Putamen (tissue), 1 donor: Measurements from ENCODE around the gene SLC9A9.

Source experiments
- DNase-seq: peaks from one replicate; pipeline ENCODE4 v3.0.0-alpha.2; 2016; ENCODE audit warnings: low spot score

SLC9A9 gene

DNA sequence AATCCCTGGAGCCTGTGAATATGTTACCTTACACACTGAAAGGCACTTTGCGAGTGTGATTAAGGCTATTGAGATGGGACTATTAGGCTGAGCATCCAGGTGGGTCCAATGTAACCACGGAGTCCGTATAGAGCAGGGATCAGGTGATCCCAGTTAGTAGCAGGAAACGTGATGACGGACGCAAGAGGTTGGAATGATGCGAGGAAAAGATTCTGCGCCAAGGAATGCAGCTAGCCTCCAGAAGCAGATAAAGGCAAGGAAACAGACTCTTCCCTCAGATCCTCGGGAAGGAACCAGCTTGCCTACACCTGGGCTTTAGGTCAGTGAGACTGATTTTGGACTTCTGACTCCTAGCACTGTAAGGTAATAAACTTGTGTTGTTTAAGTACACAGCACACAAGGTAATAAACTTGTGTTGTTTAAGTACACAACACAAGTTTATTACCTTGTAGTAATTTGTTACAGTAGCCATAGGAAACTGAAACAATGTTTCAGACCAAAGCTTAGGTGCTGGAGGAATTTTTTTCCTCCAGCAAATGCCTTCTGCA, 603.7 kb downstream of the SLC9A9 start:
- no peak for DNase-seq

DNA sequence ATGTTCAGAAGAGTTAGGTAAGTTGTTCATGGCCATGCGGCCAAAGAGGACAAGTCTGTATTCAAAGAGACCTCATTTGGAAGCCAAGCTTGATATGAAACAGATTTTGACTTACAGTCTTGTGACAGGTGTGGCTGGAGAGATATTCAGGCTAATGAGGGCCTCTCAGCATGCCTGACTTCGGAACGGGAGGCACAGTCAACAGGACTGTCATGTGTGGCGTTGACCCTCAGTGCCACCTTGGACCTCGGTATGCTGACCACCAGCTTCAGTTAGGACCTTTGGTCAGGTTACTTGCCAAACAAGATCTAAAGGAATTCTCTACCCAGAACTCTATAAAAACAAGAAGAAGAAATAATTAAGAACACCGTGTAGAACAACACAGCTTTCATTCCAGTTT, 604.6 kb downstream of the SLC9A9 start:
- DNase-seq = no peak

DNA sequence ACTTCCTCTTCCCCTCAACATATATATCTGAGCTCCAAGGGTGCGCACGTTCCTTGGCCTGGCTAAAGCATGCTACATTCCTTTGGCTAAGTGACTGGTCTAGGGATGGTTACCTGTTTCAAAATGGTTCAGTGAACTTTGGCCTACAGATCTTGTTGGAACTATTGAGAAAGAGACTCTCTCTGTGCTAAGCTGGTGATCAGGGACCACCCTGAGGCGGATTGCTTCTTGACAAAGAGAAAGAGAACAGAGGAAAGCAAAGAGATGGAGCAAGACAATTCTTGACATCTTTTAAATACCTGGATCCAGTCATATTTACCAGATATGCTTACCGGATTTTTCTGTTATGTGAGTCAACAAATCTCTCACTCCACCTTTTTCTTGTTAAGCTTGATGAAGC, 605.6 kb downstream of the SLC9A9 start:
- DNase-seq = no peak

DNA sequence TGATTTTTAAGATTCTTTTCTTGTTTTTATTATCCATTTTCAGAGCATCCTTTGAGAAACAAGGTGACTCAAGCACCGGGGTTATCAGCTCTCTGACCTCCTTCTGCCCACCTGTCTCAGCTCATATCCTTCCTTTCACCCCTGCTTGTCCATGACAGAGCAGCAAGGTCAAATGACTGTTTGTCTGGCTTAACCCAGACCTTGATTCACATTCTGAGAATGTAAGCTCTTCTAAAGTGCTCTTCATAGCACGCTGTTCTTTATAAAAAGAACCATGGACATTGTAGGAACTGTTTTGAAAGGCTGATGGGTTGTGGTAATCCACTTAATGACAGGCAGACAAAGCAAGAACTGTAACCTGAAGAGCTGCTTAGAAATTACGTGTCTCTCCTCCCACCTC, 606.2 kb downstream of the SLC9A9 start:
- DNase-seq = no peak

DNA sequence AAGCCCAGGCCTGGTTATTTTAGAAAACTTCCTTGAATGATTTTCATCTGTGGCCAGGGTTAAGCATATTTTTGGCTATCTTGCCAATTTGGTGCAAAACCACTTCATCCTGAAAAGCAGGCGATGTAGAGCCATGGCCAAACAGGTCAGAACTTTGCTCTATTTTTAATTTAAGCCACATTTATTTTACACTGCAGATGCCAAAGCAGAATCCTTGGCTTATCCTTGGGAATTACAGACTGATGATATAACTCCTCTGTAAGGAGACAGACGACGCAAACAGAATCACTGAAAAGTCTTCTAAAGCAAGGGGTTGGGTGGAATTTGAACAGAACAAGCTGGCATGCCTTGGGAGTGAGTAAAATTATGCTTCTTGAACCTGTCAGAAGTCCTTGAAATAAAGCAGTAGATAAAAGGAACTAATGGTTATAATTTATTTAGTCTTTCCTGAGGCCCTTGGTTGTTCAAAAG, 606.8 kb downstream of the SLC9A9 start:
- DNase-seq = no peak

DNA sequence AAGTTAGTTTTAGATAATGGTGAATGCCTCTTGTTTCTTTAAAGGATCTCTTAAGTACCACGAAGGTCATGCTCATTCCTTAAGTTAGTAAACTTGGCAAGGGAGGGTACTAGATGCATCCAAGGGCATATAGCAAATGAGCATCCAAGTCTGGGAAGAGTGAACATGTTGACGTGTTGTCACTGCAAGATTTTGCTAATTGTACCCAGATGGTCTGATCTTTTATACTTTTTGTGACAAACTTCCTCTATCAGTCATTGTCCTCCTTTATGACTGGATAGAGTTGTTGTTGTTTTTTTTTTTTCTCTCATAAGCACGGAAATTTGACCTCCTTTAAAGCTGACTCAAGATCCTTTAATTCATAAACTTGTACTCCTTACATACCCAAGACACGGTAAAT, 607.4 kb downstream of the SLC9A9 start:
- no peak for DNase-seq

DNA sequence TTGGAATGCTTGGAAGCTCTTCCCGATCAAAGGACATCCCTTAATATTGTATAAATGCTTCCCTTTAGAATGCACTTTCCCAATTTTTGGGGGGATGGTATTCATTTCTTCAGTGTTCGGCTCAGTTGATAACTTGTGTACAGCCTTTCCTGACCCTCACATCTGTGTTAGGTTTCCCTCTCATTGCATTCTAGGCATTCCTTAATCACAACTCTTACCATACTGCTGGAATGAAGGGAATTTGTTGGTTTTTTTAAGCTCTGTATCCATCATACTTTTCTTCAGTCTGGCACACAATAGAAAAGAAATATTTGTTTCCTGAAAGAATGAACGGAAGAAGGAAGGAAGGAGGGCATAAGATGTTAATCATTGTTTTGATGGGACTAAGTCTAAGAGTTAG, 609.2 kb downstream of the SLC9A9 start:
- DNase-seq = no peak

DNA sequence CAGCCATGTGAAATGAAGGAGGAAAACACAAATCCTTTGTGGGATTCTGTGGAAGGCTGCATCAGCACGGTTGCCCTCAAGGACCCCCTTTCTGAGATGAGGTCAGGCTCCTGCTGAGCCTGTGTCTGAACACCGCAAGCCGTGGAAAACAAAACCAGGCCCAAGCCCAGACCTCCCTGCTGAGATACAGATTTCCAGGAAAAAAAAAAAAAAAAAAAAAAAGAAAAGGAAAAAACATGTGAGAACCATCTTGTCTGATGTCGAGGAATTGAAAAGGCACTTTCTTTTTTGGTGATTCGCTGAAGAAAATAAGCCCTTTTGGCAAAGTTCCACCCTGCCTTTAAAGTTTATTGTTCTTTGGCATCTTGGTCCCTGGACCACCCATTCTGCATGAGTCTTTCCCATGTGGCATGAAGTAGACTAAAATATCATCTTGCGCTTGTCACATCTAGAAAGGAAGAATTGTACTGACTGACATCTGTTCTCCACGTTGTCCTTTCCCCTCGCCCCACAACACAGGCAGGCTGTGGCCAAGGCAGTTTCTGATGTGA, 611.1 kb downstream of the SLC9A9 start:
- DNase-seq = no peak

DNA sequence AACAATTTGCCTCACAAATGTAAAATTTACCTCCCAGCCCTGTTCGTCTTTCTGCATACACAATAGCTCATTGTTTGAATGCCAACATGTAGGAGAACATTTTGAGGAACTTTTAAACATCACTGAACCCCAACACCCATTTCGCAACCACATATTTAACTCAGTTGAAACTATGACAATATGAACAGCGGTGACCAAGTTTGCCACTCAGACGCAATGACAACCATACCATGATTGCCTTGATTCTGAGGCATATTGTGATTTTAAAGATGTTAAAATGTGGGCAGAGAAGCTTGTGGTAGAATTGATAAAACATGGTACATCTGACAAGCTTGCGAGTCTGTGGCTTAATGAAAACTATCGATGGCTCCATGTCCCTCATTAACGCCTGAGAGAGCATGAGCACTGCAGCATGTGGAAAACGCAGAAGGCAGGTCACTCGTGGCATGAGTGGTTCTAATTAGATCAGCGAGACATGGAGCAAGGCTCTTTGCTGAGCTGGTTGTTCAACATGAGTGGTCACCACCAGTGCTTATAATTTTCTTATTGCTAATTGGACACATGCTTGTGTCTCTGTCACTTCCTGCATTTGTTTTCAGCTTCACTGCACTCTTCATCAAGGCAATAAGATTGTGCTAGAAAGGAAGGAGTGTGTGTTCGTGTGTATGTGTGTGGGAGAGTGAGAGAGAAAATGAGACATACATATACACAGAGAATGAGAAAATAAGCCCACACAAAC, 611.9 kb downstream of the SLC9A9 start:
- no peak for DNase-seq

DNA sequence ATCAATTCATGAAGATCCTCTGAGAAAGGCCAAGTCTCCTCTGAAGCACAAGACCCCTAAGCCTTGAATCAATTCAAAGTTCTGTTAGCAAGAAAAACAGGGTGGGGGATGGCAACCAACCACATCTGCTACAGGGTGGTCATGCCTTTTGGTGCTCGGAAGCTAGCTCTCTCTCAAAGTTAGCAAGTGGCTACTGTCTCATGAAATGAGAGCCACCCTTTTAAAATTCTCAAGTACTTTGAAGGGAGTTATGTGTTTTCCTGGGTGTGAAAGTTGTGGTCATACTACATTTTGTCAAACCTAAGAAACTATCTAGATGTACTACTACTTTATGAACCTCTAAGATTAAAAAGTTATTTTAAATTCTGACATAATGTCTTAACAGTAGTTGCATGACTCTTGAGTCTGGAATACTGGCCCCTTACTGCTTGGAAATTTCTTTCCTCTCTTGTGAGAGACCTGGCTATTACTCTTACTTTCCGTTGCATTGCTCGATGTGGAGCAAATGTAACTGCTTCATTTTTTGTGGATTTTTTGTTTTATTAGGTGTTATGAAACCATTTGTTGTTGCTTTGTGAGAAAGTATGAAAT, 612.6 kb downstream of the SLC9A9 start:
- DNase-seq = no peak

DNA sequence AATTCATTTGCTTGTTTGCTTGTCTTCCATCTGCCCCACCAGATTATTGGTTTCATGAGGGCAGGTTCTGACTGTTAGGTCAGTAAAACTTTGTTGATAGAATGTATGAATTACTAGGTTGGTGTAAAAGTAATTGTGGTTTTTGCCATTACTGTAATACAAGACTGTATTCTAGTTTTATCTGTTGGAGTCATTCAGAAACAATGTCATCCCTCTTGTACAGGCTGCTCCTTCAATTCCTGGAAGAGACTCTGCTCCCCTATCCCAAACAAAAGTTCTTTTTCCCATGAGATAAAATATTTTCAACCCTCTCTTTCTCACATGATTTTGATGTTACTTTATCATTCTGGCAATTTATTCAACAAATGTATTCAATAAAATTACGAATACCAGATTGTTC, 613.7 kb downstream of the SLC9A9 start:
- DNase-seq = no peak

DNA sequence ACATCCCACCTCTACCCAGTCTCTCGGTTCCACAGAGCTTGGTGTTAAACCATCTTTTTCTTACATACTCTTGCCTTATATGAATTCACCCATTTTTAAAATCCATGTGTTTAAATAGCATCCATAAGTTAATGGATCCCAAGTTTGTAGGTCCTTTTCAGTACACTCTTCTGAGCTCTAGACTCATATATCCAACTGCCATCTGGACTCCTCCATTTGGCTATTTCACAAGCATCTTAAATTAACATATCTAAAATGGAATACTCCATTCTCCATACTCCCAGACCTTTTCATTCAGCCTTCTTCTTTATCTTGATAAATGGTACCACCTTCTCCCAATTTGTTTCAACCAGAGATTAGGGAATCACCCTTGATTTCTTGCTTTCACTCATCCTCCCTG, 615.3 kb downstream of the SLC9A9 start:
- no peak for DNase-seq

DNA sequence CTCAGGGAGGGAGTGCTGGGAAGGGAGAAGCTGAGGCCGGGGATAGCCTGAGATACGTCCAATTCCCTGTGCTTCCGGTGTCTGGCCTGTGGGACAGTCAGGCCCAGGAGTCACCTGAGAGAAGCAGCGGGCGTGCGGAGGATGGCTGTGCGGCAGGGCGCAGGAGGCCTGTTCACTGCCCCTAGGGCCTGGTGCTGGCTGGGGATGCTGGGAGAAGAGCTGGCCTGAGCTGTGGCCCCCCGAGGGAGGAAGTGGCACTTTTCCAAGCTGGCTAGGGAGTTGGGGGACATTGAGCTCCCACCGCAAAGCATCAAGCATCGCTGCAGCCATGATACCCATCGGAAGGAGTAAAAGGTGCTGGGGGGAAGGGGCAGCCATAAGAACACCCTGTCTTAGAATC, 619.9 kb downstream of the SLC9A9 start:
- no peak for DNase-seq

DNA sequence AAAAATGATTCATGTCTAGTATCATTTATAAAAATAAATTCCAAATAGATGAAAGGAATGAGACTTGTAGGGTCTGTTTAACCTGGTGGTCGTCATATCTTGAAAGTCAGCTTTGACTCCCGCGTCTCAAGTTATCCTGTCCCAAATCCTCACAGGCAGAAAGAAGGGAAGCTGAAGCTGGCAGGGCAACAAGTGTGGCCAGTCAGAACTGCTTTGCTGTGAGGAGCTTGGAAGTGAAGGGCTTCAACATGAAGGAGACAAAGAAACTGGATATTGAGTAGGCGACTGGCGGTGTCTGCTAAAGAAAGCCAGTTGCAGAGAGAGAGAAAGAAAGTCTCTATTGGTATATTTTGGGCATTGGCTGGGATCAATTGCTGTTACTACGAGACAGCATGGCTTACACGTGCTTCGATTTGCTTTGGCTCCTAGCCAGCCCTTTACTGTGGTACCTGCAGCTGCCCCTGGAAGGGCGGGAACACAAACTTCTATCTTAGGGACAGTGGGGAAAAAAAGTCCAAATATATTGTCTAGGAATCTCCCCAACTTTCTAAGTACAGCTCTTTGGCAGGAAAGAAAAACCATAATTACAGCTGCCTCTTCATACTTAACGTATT, 621.5 kb downstream of the SLC9A9 start:
- DNase-seq = no peak

DNA sequence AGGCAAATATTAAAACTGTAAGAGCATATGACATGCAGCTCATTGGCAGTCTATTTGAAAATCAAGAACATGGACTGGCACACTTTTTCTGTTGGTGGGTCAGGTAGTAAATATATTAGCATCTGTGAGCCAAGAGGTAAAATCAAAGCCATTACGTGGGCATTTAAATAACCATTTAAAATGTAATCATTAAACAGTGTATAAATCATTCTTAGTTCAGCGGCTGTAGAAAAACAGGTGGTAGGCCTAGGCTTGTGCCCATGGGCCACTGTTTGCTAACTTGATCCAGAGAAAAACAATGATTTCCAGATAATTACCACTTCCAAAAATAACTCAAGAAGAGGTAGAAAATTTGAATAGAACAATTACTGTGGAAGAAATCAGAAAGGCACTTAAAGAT, 623.6 kb downstream of the SLC9A9 start:
- DNase-seq = no peak

DNA sequence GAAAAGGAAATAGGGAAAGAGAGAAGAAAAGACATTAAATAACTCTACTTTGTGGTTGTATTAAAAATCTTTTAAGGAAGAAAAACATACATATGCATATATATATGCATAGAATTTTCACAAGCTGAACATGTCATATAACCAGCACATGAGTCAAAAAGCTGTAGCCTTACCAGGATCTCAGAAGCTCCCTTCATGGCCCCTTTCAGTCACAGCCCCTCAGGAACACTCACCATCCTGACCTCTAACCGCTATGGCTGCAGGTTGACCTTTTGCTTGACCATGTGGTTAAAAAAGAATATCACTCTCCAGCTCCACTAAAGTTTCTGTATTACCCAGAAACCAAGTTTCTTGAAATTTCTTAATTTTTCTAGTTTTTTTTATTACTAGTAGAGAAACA, 625.3 kb downstream of the SLC9A9 start:
- no peak for DNase-seq

DNA sequence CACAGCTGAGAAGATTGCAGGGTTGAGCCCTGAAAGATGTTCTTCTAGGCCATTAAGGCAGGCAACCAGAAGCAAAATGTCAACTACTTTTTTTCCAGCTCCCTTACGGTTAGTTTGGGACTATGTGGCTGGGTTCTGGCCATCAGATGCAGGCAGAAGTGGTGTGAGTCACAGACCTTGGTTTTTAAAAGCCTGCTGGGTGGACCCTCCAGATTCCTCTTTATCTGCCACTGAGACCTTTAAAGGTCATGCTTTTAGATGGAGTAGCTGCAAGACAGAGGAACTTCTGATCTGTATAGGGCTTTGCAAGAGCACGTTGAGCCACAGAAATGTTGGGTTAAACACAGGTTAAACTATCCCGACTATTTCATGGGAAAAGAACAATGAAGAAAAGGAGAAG, 625.8 kb downstream of the SLC9A9 start:
- no peak for DNase-seq

DNA sequence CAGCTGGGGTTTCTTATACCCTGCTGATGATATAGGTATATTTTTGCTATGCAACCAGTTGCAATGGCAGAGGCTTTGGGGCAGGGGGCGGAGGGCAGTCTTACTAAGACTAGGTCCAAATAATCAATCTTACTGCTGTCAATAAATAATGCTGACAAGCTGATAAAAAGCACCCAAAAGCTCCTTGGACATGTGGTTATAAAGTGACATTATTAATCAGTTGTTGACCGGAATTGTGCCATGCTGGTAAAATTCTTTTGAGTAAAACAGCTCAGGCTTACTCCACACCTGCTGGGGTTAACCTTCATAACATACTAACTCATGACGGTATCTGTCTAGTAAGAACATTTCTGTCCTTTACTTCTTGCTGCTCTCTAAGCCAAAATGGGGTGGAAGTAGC, 626.8 kb downstream of the SLC9A9 start:
- DNase-seq = no peak

DNA sequence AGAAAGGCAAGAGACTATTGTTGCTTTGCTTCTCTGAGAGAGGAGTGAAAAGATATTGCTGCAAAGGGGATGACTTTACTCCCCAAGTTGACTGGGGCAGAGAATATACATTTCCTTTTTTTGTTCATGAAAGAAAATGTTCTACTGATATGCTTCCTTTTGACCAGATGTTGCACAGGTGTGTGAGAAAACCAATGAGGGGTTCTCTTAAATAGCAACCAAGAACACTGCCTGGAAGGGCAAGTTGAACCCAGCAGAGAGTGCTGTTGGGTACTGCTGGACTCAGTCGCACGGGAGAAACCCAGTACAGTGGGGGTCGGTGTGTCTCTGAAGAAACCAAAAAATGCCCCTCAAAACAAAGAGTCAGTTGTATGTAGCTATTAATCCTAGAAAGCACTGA, 627.5 kb downstream of the SLC9A9 start:
- no peak for DNase-seq

DNA sequence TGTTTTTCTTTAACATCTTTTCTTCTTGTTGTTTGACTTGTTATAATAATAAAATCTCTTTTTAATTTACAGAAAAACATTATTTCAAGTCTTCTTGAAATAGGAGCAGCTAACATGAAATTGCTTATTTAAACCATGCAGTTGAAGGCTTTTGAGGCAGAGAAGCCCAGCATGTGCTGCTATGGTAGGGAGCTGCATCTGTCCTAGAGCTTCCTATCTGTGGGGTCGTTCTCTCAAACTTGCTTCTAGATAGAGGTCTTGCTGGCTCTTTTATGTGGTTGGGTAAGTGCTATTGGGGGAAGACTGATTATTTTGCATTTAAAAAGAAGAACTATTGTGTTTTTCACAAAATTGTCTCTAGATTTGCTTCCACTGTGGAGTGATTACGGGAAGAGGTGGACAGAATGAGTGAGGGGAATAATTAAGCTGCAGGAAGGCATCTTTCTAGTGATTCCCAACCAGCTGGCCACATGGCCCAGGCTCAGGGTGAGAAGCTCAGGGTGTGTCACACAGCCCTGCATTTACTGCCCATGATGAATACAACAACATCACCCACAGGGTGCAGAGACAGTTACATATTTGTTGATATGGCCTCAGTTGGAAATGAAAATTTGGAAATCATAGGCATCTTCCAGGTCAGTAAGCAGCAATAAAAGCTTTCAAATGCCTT, 630.0 kb downstream of the SLC9A9 start:
- no peak for DNase-seq

DNA sequence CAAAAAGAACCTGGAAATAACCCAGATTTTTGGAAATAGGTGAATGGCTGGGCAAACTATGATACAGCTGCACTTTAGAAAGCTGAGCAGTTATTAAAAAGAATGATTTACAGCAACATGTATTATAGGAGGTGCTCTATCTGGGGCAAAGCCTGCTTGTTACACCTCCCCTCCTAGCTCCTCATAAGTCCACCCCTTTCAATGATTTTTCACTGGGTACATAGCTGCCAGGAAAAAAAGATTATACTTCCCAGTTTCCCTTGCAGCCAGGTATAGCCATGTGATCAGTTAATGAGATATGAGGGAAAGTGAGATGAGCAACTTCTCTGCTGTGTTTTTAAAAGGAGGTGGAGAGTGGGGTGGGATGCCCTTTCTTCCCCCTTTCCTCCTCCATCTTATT, 631.0 kb downstream of the SLC9A9 start:
- DNase-seq = no peak

DNA sequence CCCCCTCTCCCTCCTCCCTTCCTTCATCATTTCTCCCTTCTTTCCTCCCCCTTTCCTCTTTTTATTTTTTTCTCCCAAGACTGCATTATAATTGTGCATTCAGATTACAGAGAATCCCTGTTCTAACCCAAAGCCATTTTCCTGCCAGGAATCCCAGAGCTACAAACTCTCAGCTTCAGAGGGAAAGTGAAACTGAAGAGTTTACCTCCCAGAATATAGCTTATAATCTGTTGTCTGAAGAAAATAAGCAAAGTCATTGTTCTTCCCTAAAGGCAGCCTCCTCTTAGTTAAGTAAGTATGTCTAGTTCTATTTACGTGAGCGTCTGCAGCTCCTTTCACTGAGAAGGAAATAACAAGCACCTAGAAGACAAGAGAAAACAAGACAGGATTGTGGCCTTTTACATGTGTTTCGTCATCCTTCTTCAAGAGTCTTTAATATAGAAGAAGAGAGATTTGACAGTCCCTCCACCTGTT, 631.5 kb downstream of the SLC9A9 start:
- DNase-seq = no peak
